Body of pancreas (tissue), 4 donors: ENCODE results near the gene TBC1D32. TPM values are rescaled to one million over a fixed set of nuclear protein-coding genes. Genes with fewer than 3 reads are reported as not detected.
A peak's percentile ranks its signal among the peaks of the same experiment; 100 is the strongest.
"Not testable (repeated sequence)": the region's sequence is repeated elsewhere in the genome, so short reads cannot be mapped to it uniquely, and the experiment has no call there.

Experiments
- ATAC-seq: fragments of 150-250 bp; one replicate; pipeline ENCODE4 v1.9.1; 2016
- DNase-seq, 4 donors: peaks; one replicate each; pipeline ENCODE4 v3.0.0-alpha.2; 2019
- H3K27ac ChIP-seq, 4 donors: fragments of 200-600 bp; sonication (generic); 1 replicate in 3 of 4; 2 replicates in 1 of 4; pipeline versions ENCODE4 v1.5.1 to v1.6.1; 2016 to 2019; ENCODE audit warnings: mild to moderate bottlenecking in 1 of 4, mixed read lengths in 1 of 4, moderate library complexity in 1 of 4
- H3K27me3 ChIP-seq, 2 donors: fragments of 200-600 bp; sonication (generic); one replicate each; pipeline ENCODE4 v1.6.0; 2016; ENCODE audit warnings: mild to moderate bottlenecking in 1 of 2
- H3K36me3 ChIP-seq, 2 donors: fragments of 200-600 bp; sonication (generic); replicated peaks in 1 of 2; 2 replicates each; pipeline ENCODE4 v1.5.1; 2016; ENCODE audit warnings: low read depth in 2 of 2; ENCODE audit not compliant: insufficient read depth in 1 of 2
- H3K4me1 ChIP-seq: fragments of 200-600 bp; sonication (generic); one replicate; pipeline ENCODE4 v1.6.0; 2016
- H3K4me3 ChIP-seq, 2 donors: fragments of 200-600 bp; sonication (generic); 1 replicate in 1 of 2; 2 replicates in 1 of 2; pipeline ENCODE4 v1.5.1; 2016 to 2019
- H3K9me3 ChIP-seq, 3 donors: fragments of 200-600 bp; sonication (generic); 1 replicate in 2 of 3; 2 replicates in 1 of 3; pipeline ENCODE4 v1.5.1; 2016
- CTCF ChIP-seq, 7 experiments: fragments of 450-650 bp in 4 of 7; fragments of 200-600 bp in 3 of 7; sonication (generic) in 3 of 7; IDR thresholded peaks; one replicate each; pipeline ENCODE4 v1.5.1; 2016 to 2019; ENCODE audit warnings: antibody characterized with exemption in 7 of 7
- POLR2A ChIP-seq, 3 donors: fragments of 450-650 bp; IDR thresholded peaks; one replicate each; pipeline ENCODE4 v1.6.1; 2016; ENCODE audit warnings: antibody characterized with exemption in 3 of 3, mild to moderate bottlenecking in 2 of 3
- WGBS, 2 donors: methylation state at CpG; one replicate each; pipeline ENCODE4 v1.1.5; 2017; 5-methylcytosine and 5-hydroxymethylcytosine counted together
- intact Hi-C: fragments of 100-400 bp; cut with DNase I; formaldehyde crosslinking; loops from one replicate; pipeline ENCODE4 v1.15.1; 2023
- total RNA-seq, 2 donors: library from RNA; depleted of rRNA; stranded (reverse); fragments of >200 nt; gene quantifications; one replicate each; pipeline ENCODE4 v1.1.0, GENCODE V29; 2016

TBC1D32 gene
- 10 to 100 TPM; 11.4 to 14.5 TPM for total RNA-seq

DNA sequence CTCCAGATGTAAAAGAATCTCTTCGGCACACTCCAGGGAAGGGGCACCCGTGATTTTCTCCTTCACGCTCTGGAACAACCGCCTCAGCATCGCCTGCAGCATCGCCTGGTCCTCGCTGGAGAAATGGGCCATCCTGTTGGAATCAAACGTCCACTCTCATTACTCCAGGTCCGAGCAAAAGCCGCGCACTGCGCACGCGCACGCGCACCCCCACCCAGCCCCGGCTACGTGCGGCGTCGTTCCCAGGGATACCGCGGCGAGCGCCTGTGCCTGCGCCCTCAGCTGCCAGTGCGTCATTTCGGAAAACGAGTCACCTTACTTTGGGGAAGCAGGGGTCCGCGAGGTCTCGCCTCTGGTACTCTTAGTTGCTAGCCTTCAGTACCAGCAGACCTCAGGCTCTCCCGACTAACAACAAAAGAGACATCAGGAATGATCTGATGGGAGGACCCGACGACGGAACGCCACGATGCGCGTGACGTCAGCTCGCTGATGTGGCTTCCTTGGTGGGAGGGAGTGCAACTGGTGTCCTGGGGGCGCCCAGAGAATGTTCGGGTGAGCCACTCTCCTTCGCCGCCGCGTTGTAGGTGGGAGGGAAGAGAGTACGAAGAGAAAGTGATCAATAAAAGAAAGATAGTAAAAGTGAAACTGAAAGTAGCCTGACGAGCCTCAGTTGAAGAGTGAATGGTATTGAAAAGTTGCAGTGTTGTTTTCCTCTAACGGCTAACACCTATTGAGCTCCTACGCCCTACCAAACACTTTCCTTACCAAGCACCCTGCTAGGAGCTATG, at the start of gene TBC1D32:
Gene TBC1D32, minus strand, starts transcription at position 182 of the 788 bp plus-strand sequence. Its CDS starts 50 bp downstream, at position 132.
- WGBS, 2 donors, result 1% methylated on average over 36 to 52 of the region's 52 CpGs
- intact Hi-C loops, result no loop called here

GRCh38 chr6:121383478-121383877, 49.2 kb upstream of the TBC1D32 start:
- no peak overlapping the region for H3K4me3 ChIP-seq
- H3K36me3 ChIP-seq, result no peaks in the 10 kb centered on the region
- ATAC-seq, result no peak
- 33 to 36% methylated on average over 2 of the region's 2 CpGs for WGBS, 2 donors
- intact Hi-C loops, result no loop called here
- H3K9me3 ChIP-seq, result no peaks in the 10 kb centered on the region
- no peak for DNase-seq
- H3K27me3 ChIP-seq, result no peaks in the 10 kb centered on the region
- no peaks in the 10 kb centered on the region for H3K4me1 ChIP-seq
- no peak for TF ChIP-seq POLR2A (IDR thresholded peaks at IDR 0.05)
- TF ChIP-seq CTCF (IDR thresholded peaks at IDR 0.05), result no peak
- no peak overlapping the region for H3K27ac ChIP-seq

More for the DNA sequence above, at the start of gene TBC1D32:
- Histone ChIP-seq H3K36me3 (no peaks in the 10 kb centered on the region), H3K9me3 (no peaks in the 10 kb centered on the region), H3K27me3 (no peaks in the 10 kb centered on the region), H3K4me1 (peaks cover 15% of the 10 kb centered on the region), H3K27ac (peak within 1 kb of the TSS; percentile 97 to 99 (median 99)), H3K4me3 (peak within 1 kb of the TSS; percentile 60 to 72)
- peak; percentile 94 to 95 (median 94) for DNase-seq
- peak; percentile 99 for ATAC-seq
- TF ChIP-seq POLR2A (IDR thresholded peaks at IDR 0.05) (peak; percentile 28 to 84 (median 80)), CTCF (IDR thresholded peaks at IDR 0.05) (peak in 2 of 7 experiments; percentile 7 to 27)

DNA sequence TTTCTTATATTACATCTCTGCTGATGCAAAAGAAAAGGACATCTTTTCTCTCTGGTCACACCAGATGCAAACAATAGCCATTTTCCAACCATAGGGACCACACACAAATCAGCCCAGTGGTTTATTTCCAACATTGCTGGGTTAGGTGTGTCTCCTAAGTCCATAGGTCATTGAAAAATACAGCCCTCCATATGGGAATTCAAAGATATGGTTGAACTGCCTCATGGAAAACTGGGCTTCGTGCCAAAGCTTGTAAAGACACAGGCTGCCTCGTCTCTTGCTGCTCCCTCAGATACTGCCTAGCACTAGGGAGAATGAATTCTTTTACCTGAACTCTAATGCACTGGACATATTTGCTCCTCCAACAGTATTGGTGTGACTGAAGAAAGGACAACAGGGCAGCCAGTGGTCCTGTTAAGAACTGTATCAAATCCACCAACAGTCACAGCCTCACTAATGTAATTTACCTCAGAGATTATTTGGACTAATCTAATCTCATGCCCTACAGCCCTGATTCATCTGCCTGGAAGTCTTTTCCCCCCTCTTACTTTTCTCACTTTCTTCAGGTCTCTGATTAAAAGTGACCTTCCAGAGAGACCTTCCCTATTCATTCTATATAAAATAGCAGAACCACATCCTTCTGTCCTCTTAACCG, 48.3 kb upstream of the TBC1D32 start:
- 47 to 55% methylated on average over 3 of the region's 3 CpGs for WGBS, 2 donors
- no peak overlapping the region for H3K4me3 ChIP-seq
- H3K36me3 ChIP-seq, result no peaks in the 10 kb centered on the region
- H3K27ac ChIP-seq, result no peak overlapping the region
- intact Hi-C loops, result no loop called here
- H3K9me3 ChIP-seq, result no peaks in the 10 kb centered on the region
- TF ChIP-seq POLR2A (IDR thresholded peaks at IDR 0.05), result no peak
- no peak for TF ChIP-seq CTCF (IDR thresholded peaks at IDR 0.05)
- ATAC-seq (no peak), DNase-seq (peak in 1 of 4 donors; percentile 17)
- H3K4me1 ChIP-seq, result no peaks in the 10 kb centered on the region
- H3K27me3 ChIP-seq, result no peaks in the 10 kb centered on the region

DNA sequence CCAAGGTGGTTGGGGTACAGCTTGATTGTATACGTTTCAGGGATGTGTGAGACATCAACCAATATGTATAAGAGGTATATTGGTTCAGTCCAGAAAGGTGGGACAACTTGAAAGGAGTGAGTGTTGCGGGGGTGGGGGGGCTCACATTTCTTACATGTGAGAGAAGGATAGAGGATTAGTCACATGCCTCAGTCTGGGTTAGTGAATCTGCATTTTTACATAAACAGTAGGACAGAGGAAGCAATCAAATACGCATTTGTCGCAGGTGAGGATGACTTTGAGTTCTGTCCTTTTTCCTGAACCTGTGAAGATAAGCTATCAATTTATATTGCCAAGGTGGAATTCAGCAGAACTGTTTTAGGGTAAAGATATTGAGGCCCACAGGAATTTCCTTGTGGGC, 42.1 kb upstream of the TBC1D32 start:
- TF ChIP-seq CTCF (IDR thresholded peaks at IDR 0.05) (no peak), POLR2A (IDR thresholded peaks at IDR 0.05) (no peak)
- ATAC-seq (no peak), DNase-seq (no peak)
- H3K36me3 ChIP-seq, result no peaks in the 10 kb centered on the region
- WGBS, 2 donors, result 77 to 83% methylated on average over 4 of the region's 4 CpGs
- intact Hi-C loops, result no loop called here
- H3K27ac ChIP-seq, result no peak overlapping the region
- no peaks in the 10 kb centered on the region for H3K9me3 ChIP-seq
- no peaks in the 10 kb centered on the region for H3K27me3 ChIP-seq
- H3K4me1 ChIP-seq, result no peaks in the 10 kb centered on the region
- no peak overlapping the region for H3K4me3 ChIP-seq

DNA sequence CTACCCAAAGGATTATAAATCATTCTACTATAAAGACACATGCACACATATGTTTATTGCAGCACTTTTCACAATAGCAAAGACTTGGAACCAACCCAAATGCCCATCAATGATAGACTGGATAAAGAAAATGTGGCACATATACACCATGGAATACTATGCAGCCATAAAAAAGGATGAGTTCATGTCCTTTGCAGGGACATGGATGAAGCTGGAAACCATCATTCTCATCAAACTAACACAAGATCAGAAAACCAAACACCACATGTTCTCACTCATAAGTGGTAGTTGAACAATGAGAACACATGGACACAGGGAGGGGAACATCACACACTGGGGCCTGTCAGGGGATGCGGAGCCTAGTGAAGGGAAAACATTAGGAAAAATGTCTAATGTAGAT, 39.9 kb upstream of the TBC1D32 start:
- H3K27me3 ChIP-seq, H3K9me3 ChIP-seq, ATAC-seq, H3K4me1 ChIP-seq, H3K27ac ChIP-seq, H3K36me3 ChIP-seq, H3K4me3 ChIP-seq, DNase-seq, intact Hi-C loops: not testable (repeated sequence)
- WGBS, 2 donors, result 93 to 100% methylated on average over 1 of the region's 1 CpG
